ENCODE results near the gene PSMF1.
"Not testable (repeated sequence)": the region's sequence is repeated elsewhere in the genome, so short reads cannot be mapped to it uniquely, and the experiment has no call there.

DNA sequence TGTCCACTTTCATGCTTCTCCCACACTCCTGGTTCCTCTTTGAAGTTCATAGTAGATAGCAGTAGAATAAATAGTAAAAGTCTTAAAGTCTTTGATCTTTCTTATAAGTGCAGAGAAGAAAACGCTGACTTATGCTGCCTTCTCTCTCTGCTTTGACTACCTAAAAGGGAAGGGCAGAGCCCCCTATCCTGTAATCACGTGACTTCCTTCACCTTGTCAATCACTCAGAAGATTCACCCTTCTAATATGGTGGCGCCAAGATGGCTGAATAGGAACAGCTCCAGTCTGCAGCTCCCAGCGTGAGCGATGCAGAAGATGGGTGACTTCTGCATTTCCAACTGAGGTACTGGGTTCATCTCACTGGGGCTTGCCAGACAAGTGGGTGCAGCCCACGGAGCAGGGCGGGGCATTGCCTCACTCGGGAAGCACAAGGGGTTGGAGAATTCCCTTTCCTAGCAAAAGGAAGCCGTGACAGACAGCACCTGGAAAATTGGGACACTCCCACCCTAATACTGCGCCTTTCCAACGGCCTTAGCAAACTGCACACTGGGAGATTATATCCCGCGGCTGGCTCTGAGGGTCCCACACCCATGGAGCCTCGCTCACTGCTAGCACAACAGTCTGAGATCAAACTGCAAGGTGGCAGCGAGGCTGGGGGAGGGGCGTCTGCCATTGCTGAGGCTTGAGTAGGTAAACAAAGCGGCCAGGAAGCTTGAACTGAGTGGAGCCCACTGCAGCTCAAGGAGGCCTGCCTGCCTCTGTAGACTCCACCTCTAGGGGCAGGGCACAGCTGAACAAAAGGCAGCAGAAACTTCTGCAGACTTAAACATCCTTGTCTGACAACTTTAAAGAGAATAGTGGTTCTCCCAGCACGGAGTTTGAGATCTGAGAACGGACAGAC, 98.4 kb downstream of the PSMF1 start:
- TF ChIP-seq, protein P1, sequence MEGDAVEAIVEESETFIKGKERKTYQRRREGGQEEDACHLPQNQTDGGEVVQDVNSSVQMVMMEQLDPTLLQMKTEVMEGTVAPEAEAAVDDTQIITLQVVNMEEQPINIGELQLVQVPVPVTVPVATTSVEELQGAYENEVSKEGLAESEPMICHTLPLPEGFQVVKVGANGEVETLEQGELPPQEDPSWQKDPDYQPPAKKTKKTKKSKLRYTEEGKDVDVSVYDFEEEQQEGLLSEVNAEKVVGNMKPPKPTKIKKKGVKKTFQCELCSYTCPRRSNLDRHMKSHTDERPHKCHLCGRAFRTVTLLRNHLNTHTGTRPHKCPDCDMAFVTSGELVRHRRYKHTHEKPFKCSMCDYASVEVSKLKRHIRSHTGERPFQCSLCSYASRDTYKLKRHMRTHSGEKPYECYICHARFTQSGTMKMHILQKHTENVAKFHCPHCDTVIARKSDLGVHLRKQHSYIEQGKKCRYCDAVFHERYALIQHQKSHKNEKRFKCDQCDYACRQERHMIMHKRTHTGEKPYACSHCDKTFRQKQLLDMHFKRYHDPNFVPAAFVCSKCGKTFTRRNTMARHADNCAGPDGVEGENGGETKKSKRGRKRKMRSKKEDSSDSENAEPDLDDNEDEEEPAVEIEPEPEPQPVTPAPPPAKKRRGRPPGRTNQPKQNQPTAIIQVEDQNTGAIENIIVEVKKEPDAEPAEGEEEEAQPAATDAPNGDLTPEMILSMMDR (conservative IDR thresholded peaks at IDR 0.05 in 1 of 2, IDR thresholded peaks at IDR 0.05 in 1 of 2; ENCODE audit: low read depth in 1 of 2, low read length in 2 of 2), result not testable (repeated sequence)
- not testable (repeated sequence) for TF ChIP-seq EZH2 (IDR thresholded peaks at IDR 0.05; ENCODE audit: low read length, missing control alignments)

Data from fibroblast of lung (primary cell).